Right atrium auricular region (tissue), 2 donors: ENCODE data around the gene CCL21. TPM values are rescaled to one million over a fixed set of nuclear protein-coding genes. Genes with fewer than 3 reads are reported as not detected.
"Not testable (repeated sequence)": the region's sequence is repeated elsewhere in the genome, so short reads cannot be mapped to it uniquely, and the experiment has no call there.

Experiments
- DNase-seq: peaks from one replicate; pipeline ENCODE4 v3.0.0-alpha.2; 2019; ENCODE audit warnings: low spot score
- H3K27ac ChIP-seq, 2 donors: fragments of 200-600 bp; sonication (generic); 1 replicate in 1 of 2; 2 replicates in 1 of 2; pipeline ENCODE4 v1.5.1; 2016 to 2019
- H3K27me3 ChIP-seq, 2 donors: fragments of 200-600 bp; sonication (generic); one replicate each; pipeline versions ENCODE4 v1.5.1 to v1.6.0; 2017 to 2019
- H3K36me3 ChIP-seq: fragments of 200-600 bp; sonication (generic); one replicate; pipeline ENCODE4 v1.5.1; 2016
- H3K4me1 ChIP-seq, 2 donors: fragments of 200-600 bp; sonication (generic); one replicate each; pipeline versions ENCODE4 v1.5.1 to v1.6.0; 2017 to 2019
- H3K4me3 ChIP-seq, 2 donors: fragments of 200-600 bp; sonication (generic); 1 replicate in 1 of 2; 2 replicates in 1 of 2; pipeline ENCODE4 v1.5.1; 2017 to 2019; ENCODE audit warnings: mild to moderate bottlenecking in 1 of 2, moderate library complexity in 1 of 2
- H3K9me3 ChIP-seq, 2 donors: fragments of 200-600 bp; sonication (generic); one replicate each; pipeline ENCODE4 v1.5.1; 2019
- total RNA-seq, 2 donors: library from RNA; depleted of rRNA; stranded (reverse); fragments of >200 nt; gene quantifications; one replicate each; pipeline ENCODE4 v1.1.0, GENCODE V29; 2016
- TF ChIP-seq, protein P1 (sequence below), 2 donors: fragments of 200-600 bp; sonication (generic); IDR thresholded peaks; one replicate each; pipeline ENCODE4 v1.5.1; 2019; ENCODE audit warnings: antibody characterized with exemption in 2 of 2

CCL21 gene
- total RNA-seq, 2 donors from 2014 or later = 2.9 to 26.5 TPM

DNA sequence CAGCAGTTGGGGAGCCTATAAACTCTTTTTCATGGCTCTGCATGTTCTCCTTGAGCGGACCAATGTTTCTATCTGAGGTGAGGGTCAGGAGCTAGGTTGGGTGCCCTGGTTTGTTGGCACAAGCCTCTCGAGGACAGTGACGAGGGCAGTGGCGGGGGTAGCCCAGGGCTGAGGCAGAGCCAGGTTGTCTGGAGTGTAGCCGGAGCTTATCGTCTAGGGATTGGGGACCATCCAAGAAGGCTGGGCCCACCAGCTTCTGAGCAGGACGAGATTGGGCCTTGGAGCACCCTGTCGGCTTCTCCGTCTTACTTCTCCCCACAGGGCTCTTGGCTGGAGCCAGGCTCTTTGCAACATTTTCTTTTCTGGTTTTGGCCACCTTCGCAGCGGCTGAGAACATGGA, 13.2 kb upstream of the CCL21 start:
- no peak for DNase-seq

DNA sequence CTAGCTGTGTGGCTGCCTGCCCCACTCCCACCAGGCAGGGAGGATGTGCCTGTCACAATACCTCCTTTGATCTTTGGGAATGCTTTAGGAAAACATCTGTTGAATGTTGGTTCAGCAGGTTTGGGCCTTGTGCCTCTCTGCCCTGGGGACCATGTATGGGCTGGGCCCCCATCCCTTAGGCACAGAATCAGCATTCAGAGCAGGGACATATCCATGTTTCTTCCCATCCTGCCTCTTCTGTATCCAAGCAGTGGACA, 9.8 kb upstream of the CCL21 start:
- not testable (repeated sequence) for H3K36me3 ChIP-seq, DNase-seq, H3K9me3 ChIP-seq, H3K4me3 ChIP-seq, H3K4me1 ChIP-seq, H3K27me3 ChIP-seq, H3K27ac ChIP-seq

More for the DNA sequence above, 13.2 kb upstream of the CCL21 start:
- no peak overlapping the region for H3K27ac ChIP-seq
- no peak overlapping the region for H3K4me3 ChIP-seq
- no peaks in the 10 kb centered on the region for H3K4me1 ChIP-seq
- no peaks in the 10 kb centered on the region for H3K27me3 ChIP-seq
- no peaks in the 10 kb centered on the region for H3K9me3 ChIP-seq
- TF ChIP-seq, protein P1, sequence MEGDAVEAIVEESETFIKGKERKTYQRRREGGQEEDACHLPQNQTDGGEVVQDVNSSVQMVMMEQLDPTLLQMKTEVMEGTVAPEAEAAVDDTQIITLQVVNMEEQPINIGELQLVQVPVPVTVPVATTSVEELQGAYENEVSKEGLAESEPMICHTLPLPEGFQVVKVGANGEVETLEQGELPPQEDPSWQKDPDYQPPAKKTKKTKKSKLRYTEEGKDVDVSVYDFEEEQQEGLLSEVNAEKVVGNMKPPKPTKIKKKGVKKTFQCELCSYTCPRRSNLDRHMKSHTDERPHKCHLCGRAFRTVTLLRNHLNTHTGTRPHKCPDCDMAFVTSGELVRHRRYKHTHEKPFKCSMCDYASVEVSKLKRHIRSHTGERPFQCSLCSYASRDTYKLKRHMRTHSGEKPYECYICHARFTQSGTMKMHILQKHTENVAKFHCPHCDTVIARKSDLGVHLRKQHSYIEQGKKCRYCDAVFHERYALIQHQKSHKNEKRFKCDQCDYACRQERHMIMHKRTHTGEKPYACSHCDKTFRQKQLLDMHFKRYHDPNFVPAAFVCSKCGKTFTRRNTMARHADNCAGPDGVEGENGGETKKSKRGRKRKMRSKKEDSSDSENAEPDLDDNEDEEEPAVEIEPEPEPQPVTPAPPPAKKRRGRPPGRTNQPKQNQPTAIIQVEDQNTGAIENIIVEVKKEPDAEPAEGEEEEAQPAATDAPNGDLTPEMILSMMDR (IDR thresholded peaks at IDR 0.05) = no peak
- H3K36me3 ChIP-seq = no peaks in the 10 kb centered on the region

DNA sequence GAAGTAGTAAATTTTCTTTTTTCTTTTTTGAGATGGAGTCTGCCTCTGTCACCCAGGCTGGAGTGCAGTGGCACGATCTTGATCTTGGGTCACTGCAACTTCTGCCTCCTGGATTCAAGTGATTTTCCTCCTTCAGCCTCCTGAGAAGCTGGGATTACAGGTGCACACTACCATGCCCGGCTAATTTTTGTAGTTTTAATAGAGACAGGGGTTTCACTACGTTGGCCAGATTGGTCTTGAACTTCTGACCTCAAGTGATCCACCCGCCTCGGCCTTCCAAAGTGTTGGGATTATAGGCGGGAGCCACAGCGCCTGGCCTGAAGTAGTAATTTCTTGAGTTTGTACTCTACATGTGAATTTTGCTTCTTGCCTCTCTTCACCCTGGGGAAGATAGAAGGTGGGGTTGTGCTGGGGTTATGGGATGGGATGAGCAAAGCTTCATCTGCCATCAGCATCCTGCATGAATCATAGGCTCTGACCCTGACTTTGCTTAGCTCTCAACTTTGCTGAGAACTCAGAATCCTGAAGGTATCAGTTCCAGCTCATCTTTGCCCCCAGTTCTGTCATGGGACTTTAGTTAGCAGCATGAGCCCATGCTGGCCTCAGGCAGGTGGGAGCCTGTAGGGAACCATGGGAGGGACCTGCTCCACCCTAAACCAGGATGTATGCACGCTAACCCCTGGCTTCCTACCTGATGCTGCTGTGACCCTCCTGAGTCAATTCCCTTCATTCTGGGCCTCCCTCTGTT, 9.3 kb upstream of the CCL21 start:
- no peak overlapping the region for H3K27ac ChIP-seq
- no peaks in the 10 kb centered on the region for H3K9me3 ChIP-seq
- DNase-seq = no peak
- H3K27me3 ChIP-seq = no peaks in the 10 kb centered on the region
- TF ChIP-seq, protein P1 (IDR thresholded peaks at IDR 0.05) = no peak
- no peaks in the 10 kb centered on the region for H3K4me1 ChIP-seq
- H3K4me3 ChIP-seq = no peak overlapping the region
- no peaks in the 10 kb centered on the region for H3K36me3 ChIP-seq

DNA sequence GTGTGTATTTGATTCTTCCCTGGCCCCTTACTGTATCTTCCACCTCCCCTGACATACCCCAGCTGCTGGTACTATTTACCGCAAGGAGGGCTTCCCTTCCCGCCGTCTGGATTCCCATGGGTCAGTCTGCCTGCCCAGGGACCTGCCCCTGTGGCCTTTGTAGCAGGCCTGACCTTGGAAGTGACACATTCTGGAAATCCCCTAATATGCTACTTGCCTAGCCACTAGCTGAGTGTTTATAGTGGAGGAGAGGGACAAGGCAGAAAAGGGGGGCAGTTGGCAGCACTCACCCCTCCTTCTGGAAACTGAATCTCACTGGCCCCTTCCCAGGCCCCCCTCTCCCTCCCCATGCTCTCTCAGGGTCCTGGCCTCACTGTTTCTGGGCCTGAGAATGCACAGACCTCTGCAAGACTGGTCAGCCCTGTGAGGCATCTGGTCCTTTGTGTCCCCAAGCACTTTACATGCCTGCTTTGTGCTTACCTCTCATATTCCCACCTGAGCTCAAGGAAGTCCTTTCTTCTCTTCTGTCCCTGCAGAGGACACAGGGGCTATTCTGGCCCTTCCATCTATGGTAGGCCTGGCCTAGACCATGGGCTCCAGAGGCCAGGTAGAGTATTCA, 8.2 kb upstream of the CCL21 start:
- TF ChIP-seq, protein P1 (IDR thresholded peaks at IDR 0.05) = no peak
- H3K4me1 ChIP-seq = no peaks in the 10 kb centered on the region
- no peaks in the 10 kb centered on the region for H3K36me3 ChIP-seq
- DNase-seq = no peak
- H3K27me3 ChIP-seq = no peaks in the 10 kb centered on the region
- H3K9me3 ChIP-seq = no peaks in the 10 kb centered on the region
- no peak overlapping the region for H3K27ac ChIP-seq
- H3K4me3 ChIP-seq = no peak overlapping the region

DNA sequence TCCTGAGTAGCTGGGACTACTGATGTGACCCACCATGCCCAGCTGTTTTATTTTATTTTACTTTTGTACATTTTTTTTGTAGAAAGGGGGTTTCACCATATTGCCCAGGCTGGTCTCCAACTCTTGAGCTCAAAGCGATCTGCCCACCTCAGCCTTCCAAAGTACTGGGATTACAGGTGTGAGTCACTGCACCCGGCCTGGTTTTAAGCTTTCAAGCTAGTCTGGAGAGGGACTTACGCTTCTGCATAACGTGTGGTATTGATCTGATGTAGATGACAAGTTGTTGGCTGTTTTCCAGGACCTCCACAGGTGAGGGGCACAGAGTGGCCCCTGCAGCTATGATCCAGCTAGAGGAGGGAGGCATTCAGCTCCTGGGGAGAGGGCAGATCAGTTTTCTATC, 6.8 kb upstream of the CCL21 start:
- Histone ChIP-seq H3K27me3 (no peaks in the 10 kb centered on the region), H3K4me3 (no peak overlapping the region), H3K4me1 (no peaks in the 10 kb centered on the region), H3K36me3 (no peaks in the 10 kb centered on the region), H3K9me3 (no peaks in the 10 kb centered on the region), H3K27ac (no peak overlapping the region)
- TF ChIP-seq, protein P1 (IDR thresholded peaks at IDR 0.05) = no peak
- DNase-seq = no peak

DNA sequence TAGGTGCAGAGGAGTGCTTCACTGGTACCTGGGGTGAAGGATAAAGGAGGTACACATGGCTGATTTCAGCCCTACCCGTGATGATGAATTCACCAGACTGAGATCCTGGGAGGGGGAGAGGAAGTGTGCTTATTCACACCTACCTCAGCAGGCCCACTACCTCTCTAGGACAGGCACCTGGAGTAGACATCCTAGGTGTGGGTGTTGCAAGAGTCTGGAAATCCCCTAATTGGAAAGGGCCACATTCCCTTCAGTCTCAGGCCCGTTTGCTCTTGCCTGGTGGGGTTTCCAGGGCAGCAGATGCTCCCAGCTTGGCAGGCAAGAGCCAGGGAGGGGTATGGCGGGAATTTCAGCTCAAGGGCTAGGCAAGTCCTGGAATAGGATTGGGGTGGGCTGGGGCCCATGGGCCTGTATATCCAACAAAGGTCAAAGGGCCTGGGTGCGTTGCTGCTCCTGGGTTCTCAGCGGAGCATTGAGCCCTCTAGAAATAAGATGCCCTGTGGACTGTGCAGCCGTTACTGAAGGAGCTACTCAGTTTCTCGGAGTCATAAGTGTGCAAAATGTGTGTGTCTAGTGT, 5.8 kb upstream of the CCL21 start:
- H3K27me3 ChIP-seq = no peaks in the 10 kb centered on the region
- H3K4me1 ChIP-seq = no peaks in the 10 kb centered on the region
- no peak for DNase-seq
- H3K9me3 ChIP-seq = no peaks in the 10 kb centered on the region
- no peaks in the 10 kb centered on the region for H3K36me3 ChIP-seq
- H3K27ac ChIP-seq = no peak overlapping the region
- TF ChIP-seq, protein P1 (IDR thresholded peaks at IDR 0.05) = no peak
- H3K4me3 ChIP-seq = no peak overlapping the region
